Suppressor macrophage treated with lipopolysaccharide for 1 hour (primary cell): ENCODE measurements around the gene SLC7A14.

Experiments
- DNase-seq, 3 donors: peaks; one replicate each; pipeline ENCODE4 v3.0.0-alpha.2; 2020 to 2022

SLC7A14 gene

GRCh38 chr3:170494766-170495165, 91.1 kb downstream of the SLC7A14 start:
- no peak for DNase-seq

DNA sequence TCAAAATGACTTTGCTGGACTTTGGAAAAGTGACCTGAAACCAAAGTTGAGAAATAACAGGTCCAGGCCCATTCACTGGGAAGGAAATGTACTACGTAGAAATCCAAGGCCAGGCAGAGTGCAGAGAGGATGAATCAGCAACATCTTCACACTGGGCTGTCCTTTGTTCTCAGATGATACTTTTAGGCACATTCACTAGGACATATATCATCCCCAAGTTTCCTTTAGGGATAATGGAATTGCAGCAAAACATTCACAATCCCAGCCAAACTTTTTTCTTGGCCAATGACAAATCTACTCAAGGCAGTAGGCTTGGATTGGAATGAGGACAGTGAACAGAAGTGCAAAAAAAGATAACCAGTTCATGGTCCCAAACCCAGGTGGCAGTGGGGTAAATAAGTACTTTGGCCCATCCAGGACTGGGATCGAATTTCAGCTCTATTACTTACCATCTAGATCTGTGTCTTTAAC, 92.1 kb downstream of the SLC7A14 start:
- no peak for DNase-seq

GRCh38 chr3:170491901-170492300, 94.0 kb downstream of the SLC7A14 start:
- no peak for DNase-seq

- DNase-seq, result no peak
These were observed 94.9 kb downstream of the SLC7A14 start for GRCh38 chr3:170490828-170491560.

DNA sequence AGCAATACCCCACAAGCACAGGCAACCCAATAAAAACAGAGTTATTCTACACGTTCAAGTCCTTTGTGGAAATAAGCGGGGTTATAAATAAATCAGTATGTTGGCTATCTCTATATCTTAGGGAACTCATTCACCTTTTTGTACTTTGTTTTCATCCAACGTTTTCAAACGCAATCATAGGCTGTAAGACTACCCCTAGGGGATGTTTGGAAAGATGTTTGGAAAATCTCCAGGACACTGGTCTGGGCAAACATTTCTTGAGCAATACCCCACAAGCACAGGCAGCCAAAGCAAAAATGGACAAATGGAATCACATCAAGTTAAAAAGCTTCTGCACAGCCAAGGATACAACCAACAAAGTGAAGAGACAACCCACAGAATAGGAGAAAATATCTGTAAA, 97.1 kb downstream of the SLC7A14 start:
- no peak for DNase-seq

GRCh38 chr3:170487031-170487430, 98.8 kb downstream of the SLC7A14 start:
- no peak for DNase-seq

DNA sequence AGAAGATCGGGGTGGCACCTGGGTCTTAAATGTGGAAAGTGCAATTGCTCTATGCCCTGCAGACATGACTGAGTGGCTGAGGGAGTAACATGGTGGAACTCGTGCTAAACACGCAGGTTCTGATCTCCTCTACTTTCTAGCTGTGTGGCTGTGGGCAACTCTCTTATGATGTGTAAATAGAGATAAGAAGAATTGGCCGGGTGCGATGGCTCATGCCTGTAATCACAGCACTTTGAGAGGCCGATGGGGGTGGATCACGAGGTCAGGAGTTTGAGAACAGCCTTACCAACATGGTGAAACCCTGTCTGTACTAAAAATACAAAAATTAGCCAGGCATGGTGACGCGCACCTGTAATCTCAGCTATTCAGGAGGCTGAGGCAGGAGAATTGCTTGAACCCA, 99.5 kb downstream of the SLC7A14 start:
- no peak for DNase-seq

- DNase-seq, result no peak
These were observed 100.2 kb downstream of the SLC7A14 start for GRCh38 chr3:170485696-170486095.

- no peak for DNase-seq
These were observed 100.6 kb downstream of the SLC7A14 start for GRCh38 chr3:170485294-170485693.

DNA sequence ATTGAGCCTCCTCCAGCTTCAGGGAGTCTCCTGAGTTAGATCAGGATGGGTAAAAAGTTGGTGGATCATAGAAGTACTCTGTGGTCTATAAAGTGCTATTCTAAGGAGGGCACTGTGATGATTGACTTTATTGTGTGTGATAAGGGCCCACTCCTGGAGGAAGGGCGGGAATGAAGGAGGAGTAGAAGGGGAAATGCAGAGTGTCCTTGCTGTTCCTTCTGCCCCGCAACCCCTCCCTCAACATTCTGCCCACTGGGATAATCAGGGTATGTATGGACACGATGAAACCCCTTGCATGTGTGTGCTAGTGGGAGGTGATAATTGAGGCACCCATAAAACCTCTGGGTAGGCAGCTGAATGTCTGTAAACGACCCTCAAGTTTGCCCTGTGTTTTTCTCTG, 101.0 kb downstream of the SLC7A14 start:
- DNase-seq, result no peak

DNA sequence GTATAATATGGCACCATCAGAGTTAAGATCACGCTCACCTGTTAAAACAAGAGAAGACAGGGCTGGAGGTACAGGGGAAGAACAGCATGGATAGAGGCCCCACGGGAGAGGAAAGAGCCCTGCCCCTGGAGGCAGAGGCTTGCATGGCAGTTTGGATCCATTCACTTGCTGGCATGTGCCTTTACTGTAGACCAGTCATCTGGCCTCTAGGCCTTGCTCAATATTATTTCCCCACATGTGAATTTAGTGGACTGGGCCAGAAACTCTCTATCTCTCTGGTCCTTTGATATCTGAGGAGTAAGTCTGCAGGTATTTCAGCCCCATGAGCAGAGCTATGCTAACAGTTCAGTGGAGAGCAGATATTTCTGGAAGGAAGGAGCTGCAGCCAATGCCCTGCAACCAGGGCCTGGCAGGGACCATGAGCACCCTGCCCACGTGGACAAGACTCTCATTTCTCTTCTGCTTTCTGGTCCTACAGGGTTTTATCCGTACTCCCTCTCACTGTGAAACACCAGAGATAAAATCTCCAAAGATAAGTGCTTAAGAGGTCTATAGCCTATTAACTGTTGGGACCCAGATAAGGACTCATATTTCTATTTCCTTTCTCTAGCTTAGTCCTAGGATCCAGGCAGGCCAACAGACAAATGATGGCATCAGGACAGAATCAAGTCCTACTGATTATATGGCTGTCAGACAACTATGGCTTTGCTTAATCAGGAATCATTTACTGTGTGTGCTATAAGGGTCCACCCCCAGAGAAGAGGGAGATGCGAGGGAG, 102.2 kb downstream of the SLC7A14 start:
- DNase-seq, result no peak

GRCh38 chr3:170482199-170482598, 103.7 kb downstream of the SLC7A14 start:
- DNase-seq, result no peak

- DNase-seq, result no peak
These were observed 105.8 kb downstream of the SLC7A14 start for GRCh38 chr3:170480111-170480510.

GRCh38 chr3:170477395-170477794, 108.5 kb downstream of the SLC7A14 start:
- no peak for DNase-seq

DNA sequence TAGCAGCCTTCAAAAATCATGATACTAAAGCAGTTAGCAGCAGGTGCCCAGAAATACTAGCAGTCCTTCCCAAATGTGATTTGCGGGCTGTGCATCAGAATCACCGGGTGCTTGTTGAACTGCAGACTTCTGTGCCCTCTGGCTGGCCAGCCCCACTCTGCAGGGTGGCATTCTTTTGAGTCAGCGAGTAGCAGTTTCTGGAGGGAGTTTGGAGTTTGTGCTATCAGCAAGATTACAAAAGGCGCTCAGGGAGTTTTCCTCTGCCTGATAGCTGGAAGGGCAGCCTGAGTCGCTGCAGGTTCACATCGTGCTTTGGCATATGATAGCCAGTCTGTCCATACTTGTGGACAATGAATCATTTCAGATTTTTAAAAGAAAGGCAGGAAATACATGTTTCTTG, 109.6 kb downstream of the SLC7A14 start:
- no peak for DNase-seq

DNA sequence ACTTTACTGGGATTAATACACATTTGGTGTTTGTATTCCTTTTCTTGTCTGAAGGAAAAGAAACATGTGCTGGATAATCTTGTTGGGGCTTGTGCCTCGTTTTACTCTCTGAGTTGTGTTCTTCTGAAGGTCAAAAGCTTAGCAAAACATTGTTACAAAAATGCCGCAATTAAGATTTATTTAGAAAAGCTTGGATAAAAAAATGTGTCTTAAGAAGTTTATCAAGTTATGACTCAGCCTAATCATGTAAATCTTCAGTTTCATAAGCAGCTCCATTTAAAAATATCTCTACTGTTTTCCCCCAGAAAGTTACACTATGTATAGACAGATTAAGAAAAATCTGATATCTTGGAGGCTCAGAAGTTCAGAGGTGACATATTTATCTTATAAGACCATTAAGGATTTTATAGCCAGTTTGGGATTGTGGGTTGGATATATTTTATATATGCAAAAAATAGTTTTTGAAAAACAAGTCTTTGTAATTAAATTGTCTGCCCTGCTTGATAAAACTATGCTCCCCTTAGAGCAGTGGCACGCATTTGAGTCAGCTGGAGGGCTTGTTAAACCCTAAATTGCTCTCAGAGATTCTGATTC, 110.7 kb downstream of the SLC7A14 start:
- no peak for DNase-seq

DNA sequence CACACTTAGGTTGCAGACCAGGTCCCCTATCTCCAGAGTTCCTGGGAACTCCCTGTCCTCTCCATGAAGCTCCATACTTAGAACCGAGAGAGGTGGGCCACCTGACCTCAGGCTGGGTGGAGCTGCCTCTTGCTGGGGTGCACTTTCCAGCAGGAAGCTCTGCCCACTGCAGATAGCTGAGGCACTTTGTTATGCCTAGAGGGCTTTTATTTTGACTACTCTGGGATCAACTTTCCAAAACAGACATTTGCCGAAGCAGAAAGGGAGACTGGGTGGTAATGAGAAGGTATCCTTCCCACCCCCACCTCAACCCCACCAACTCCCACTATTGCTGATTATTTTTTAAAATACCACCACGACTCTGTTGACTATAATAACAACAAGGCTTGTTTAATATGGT, 112.5 kb downstream of the SLC7A14 start:
- no peak for DNase-seq

DNA sequence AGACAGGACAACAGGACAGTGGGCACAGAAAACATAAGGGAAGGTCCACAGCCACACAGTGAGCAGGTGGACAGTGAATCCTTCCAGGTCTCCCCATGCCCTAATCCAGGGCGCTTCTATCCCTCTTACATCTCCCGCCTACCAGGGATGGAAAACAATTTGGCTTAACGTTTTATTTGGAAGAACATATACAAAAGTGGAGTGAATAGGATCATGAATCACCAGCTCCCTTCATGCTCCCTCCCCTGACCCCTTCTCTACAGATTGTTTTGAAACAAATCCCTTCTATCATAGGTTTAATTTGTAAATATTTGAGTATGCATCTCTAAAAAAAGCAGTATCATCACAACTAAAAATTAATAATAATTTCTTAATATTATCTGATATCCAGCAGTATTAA, 114.7 kb downstream of the SLC7A14 start:
- no peak for DNase-seq

GRCh38 chr3:170470063-170471016, 115.5 kb downstream of the SLC7A14 start:
- no peak for DNase-seq

GRCh38 chr3:170469151-170470062, 116.5 kb downstream of the SLC7A14 start:
- DNase-seq, result no peak

GRCh38 chr3:170467571-170468147, 118.2 kb downstream of the SLC7A14 start:
- no peak for DNase-seq
